Measurements from ENCODE around the gene KIT.
"Not testable (repeated sequence)": the region's sequence is repeated elsewhere in the genome, so short reads cannot be mapped to it uniquely, and the experiment has no call there.

Gene KIT

DNA sequence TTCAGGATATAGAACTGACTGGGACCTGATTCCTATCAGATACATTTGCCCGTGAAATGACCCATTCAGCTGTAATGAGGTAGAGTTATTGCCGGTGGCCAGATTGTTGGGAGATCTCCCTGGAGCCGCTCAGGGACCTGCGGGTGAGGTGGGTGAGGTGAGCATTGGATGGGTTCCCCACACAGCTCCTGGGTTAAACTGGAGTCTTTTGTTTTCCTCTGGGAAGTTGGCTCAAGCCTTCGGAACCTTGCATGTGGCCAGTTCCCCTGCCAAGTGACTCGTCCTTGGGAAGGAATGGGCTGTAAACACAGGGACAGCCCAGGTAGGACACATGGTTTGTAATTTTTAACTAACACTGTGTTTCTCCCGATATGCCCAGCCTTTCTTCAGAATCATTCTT lies 31.6 kb upstream of the KIT start:
- TF ChIP-seq CTCF (IDR thresholded peaks at IDR 0.05; ENCODE audit: poor library complexity, severe bottlenecking) = no peak
- ATAC-seq (ENCODE audit: low read depth) (no peak), DNase-seq (ENCODE audit: low spot score) (no peak)
- no peak overlapping the region for H3K4me3 ChIP-seq (ENCODE audit: severe bottlenecking)
- H3K27me3 ChIP-seq (ENCODE audit: insufficient read depth, poor library complexity, severe bottlenecking) = no peaks in the 10 kb centered on the region
- no peaks in the 10 kb centered on the region for H3K4me1 ChIP-seq (ENCODE audit: insufficient read depth, poor library complexity, severe bottlenecking)
- H3K27ac ChIP-seq (ENCODE audit: poor library complexity, severe bottlenecking) = no peak overlapping the region
- H3K9me3 ChIP-seq (ENCODE audit: severe bottlenecking) = no peaks in the 10 kb centered on the region
- no peaks in the 10 kb centered on the region for H3K36me3 ChIP-seq (ENCODE audit: low read depth)

DNA sequence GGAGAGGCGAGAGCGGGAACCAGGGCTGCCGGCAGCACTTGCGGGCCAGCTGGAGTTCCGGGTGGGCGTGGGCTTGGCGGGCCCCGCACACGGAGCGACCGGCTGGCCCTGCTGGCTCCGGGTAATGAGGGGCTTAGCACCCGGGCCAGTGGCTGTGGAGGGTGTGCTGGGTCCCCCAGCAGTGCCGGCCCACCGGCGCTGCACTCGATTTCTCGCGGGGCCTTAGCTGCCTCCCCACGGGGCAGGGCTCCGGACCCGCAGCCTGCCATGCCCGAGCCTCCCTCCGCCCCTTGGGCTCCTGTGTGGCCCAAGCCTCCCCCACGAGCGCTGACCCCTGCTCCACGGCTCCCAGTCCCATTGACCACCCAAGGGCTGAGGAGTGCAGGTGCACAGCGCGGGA lies 25.2 kb upstream of the KIT start:
- ATAC-seq (ENCODE audit: low read depth) = no peak
- H3K4me3 ChIP-seq (ENCODE audit: severe bottlenecking) = no peak overlapping the region
- H3K27me3 ChIP-seq (ENCODE audit: insufficient read depth, poor library complexity, severe bottlenecking) = no peaks in the 10 kb centered on the region
- no peak overlapping the region for H3K27ac ChIP-seq (ENCODE audit: poor library complexity, severe bottlenecking)
- DNase-seq (ENCODE audit: low spot score) = no peak
- no peaks in the 10 kb centered on the region for H3K4me1 ChIP-seq (ENCODE audit: insufficient read depth, poor library complexity, severe bottlenecking)
- no peaks in the 10 kb centered on the region for H3K9me3 ChIP-seq (ENCODE audit: severe bottlenecking)
- TF ChIP-seq CTCF (IDR thresholded peaks at IDR 0.05; ENCODE audit: poor library complexity, severe bottlenecking) = no peak
- H3K36me3 ChIP-seq (ENCODE audit: low read depth) = no peaks in the 10 kb centered on the region

GRCh38 chr4:54633102-54633740 lies 24.5 kb upstream of the KIT start:
- not testable (repeated sequence) for H3K4me1 ChIP-seq (ENCODE audit: insufficient read depth, poor library complexity, severe bottlenecking); H3K4me3 ChIP-seq (ENCODE audit: severe bottlenecking)

GRCh38 chr4:54635318-54635717 lies 22.4 kb upstream of the KIT start:
- no peak for TF ChIP-seq CTCF (IDR thresholded peaks at IDR 0.05; ENCODE audit: poor library complexity, severe bottlenecking)
- no peaks in the 10 kb centered on the region for H3K4me1 ChIP-seq (ENCODE audit: insufficient read depth, poor library complexity, severe bottlenecking)
- H3K36me3 ChIP-seq (ENCODE audit: low read depth) = no peaks in the 10 kb centered on the region
- no peak for DNase-seq (ENCODE audit: low spot score)
- H3K4me3 ChIP-seq (ENCODE audit: severe bottlenecking) = no peak overlapping the region
- no peak overlapping the region for H3K27ac ChIP-seq (ENCODE audit: poor library complexity, severe bottlenecking)
- H3K27me3 ChIP-seq (ENCODE audit: insufficient read depth, poor library complexity, severe bottlenecking) = no peaks in the 10 kb centered on the region
- H3K9me3 ChIP-seq (ENCODE audit: severe bottlenecking) = no peaks in the 10 kb centered on the region
- ATAC-seq (ENCODE audit: low read depth) = no peak

More at GRCh38 chr4:54633102-54633740, 24.5 kb upstream of the KIT start:
- ATAC-seq (ENCODE audit: low read depth); H3K36me3 ChIP-seq (ENCODE audit: low read depth); H3K9me3 ChIP-seq (ENCODE audit: severe bottlenecking); DNase-seq (ENCODE audit: low spot score); H3K27me3 ChIP-seq (ENCODE audit: insufficient read depth, poor library complexity, severe bottlenecking); H3K27ac ChIP-seq (ENCODE audit: poor library complexity, severe bottlenecking): not testable (repeated sequence)

DNA sequence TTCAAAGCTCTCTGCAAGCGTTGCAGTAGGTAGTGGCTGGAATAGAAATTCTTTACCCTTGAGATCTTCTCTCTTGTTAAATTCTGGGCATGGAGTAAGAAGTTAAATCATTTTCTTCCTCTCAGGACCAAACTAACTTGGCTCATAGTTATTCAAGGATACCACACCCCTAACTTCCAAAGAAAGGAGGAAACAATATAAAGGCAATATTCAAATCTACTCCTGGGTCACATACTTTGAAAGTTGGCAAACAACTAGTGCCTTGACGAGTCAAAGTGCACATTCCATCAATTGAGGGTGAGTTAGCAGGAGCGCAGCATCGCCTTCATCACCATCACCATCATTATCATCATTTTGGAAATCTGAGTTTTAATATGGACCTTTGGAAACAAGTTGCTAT lies 20.4 kb upstream of the KIT start:
- H3K4me1 ChIP-seq (ENCODE audit: insufficient read depth, poor library complexity, severe bottlenecking) = no peaks in the 10 kb centered on the region
- H3K27ac ChIP-seq (ENCODE audit: poor library complexity, severe bottlenecking) = no peak overlapping the region
- no peaks in the 10 kb centered on the region for H3K36me3 ChIP-seq (ENCODE audit: low read depth)
- no peaks in the 10 kb centered on the region for H3K27me3 ChIP-seq (ENCODE audit: insufficient read depth, poor library complexity, severe bottlenecking)
- no peak for ATAC-seq (ENCODE audit: low read depth)
- H3K9me3 ChIP-seq (ENCODE audit: severe bottlenecking) = no peaks in the 10 kb centered on the region
- no peak overlapping the region for H3K4me3 ChIP-seq (ENCODE audit: severe bottlenecking)
- no peak for DNase-seq (ENCODE audit: low spot score)
- TF ChIP-seq CTCF (IDR thresholded peaks at IDR 0.05; ENCODE audit: poor library complexity, severe bottlenecking) = no peak

- H3K9me3 ChIP-seq (ENCODE audit: severe bottlenecking); H3K4me1 ChIP-seq (ENCODE audit: insufficient read depth, poor library complexity, severe bottlenecking); H3K36me3 ChIP-seq (ENCODE audit: low read depth); ATAC-seq (ENCODE audit: low read depth); H3K27me3 ChIP-seq (ENCODE audit: insufficient read depth, poor library complexity, severe bottlenecking); DNase-seq (ENCODE audit: low spot score); H3K27ac ChIP-seq (ENCODE audit: poor library complexity, severe bottlenecking); H3K4me3 ChIP-seq (ENCODE audit: severe bottlenecking): not testable (repeated sequence)
These were observed 16.7 kb upstream of the KIT start for GRCh38 chr4:54641101-54641500.

Data from RWPE2 (cell line).